Astrocyte (in vitro differentiated cells and primary cell): ENCODE data around the gene TENT4A. TPM values are rescaled to one million over a fixed set of nuclear protein-coding genes. Genes with fewer than 3 reads are reported as not detected.

ENCODE experiments used
- DNase-seq: peaks from one replicate; pipeline ENCODE4 v3.0.0-alpha.2; 2010; ENCODE audit warnings: low read depth
- FAIRE-seq: peaks from 2 replicates; lab custom pipeline; 2011; peaks lifted over from hg19 to GRCh38; lab: Jason Lieb, UNC
- H2AFZ ChIP-seq: 2 replicates; pipeline ENCODE4 v1.6.0; 2012; ENCODE audit warnings: low read depth, low read length, inconsistent platforms
- H3K27ac ChIP-seq: 2 replicates; pipeline ENCODE4 v1.5.1; 2011; ENCODE audit warnings: low read depth, low read length, inconsistent platforms
- H3K27me3 ChIP-seq: 2 replicates; pipeline ENCODE4 v1.6.0; 2011; ENCODE audit warnings: low read length, inconsistent platforms; ENCODE audit not compliant: insufficient read depth
- H3K36me3 ChIP-seq: 2 replicates; pipeline ENCODE4 v1.5.1; 2011; ENCODE audit warnings: low read length, inconsistent platforms; ENCODE audit not compliant: insufficient read depth
- H3K4me1 ChIP-seq: 2 replicates; pipeline ENCODE4 v1.5.1; 2011; ENCODE audit warnings: low read length, inconsistent platforms; ENCODE audit not compliant: insufficient read depth
- H3K4me2 ChIP-seq: 2 replicates; pipeline ENCODE4 v1.6.0; 2012; ENCODE audit warnings: low read length, inconsistent platforms
- H3K4me3 ChIP-seq: 2 replicates; pipeline ENCODE4 v1.5.1; 2011; ENCODE audit warnings: low read depth, mild to moderate bottlenecking, low read length, inconsistent platforms; ENCODE audit not compliant: insufficient read depth
- H3K79me2 ChIP-seq: 2 replicates; pipeline ENCODE4 v1.6.0; 2012; ENCODE audit warnings: mild to moderate bottlenecking, low read length, inconsistent platforms; ENCODE audit not compliant: insufficient read depth
- H3K9ac ChIP-seq: 2 replicates; pipeline ENCODE4 v1.6.0; 2012; ENCODE audit warnings: mild to moderate bottlenecking, low read length, inconsistent platforms
- H3K9me3 ChIP-seq: 2 replicates; pipeline ENCODE4 v1.5.1; 2012; ENCODE audit warnings: low read depth, mild to moderate bottlenecking, low read length, inconsistent platforms; ENCODE audit not compliant: insufficient read depth
- H4K20me1 ChIP-seq: 2 replicates; pipeline ENCODE4 v1.6.0; 2012; ENCODE audit warnings: low read length, inconsistent platforms; ENCODE audit not compliant: insufficient read depth
- H3K27ac Mint-ChIP-seq: one replicate; pipeline ENCODE4 v1.8.0; 2021; ENCODE audit warnings: mild to moderate bottlenecking, mixed read lengths; ENCODE audit not compliant: unreplicated experiment
- H3K27me3 Mint-ChIP-seq: one replicate; pipeline ENCODE4 v1.8.0; 2021; ENCODE audit warnings: low read depth, mixed read lengths; ENCODE audit not compliant: unreplicated experiment
- H3K36me3 Mint-ChIP-seq: one replicate; pipeline ENCODE4 v1.8.0; 2021; ENCODE audit warnings: low read depth, mixed read lengths; ENCODE audit not compliant: unreplicated experiment
- H3K4me1 Mint-ChIP-seq: one replicate; pipeline ENCODE4 v1.8.0; 2021; ENCODE audit warnings: low read depth, mixed read lengths; ENCODE audit not compliant: unreplicated experiment
- H3K4me3 Mint-ChIP-seq: one replicate; pipeline ENCODE4 v1.8.0; 2021; ENCODE audit warnings: mild to moderate bottlenecking, moderate library complexity, mixed read lengths; ENCODE audit not compliant: unreplicated experiment
- H3K9me3 Mint-ChIP-seq: one replicate; pipeline ENCODE4 v1.8.0; 2021; ENCODE audit warnings: mild to moderate bottlenecking, mixed read lengths; ENCODE audit not compliant: unreplicated experiment
- EZH2 ChIP-seq: IDR thresholded peaks from 2 replicates; pipeline ENCODE4 v1.6.1; 2012; ENCODE audit warnings: mild to moderate bottlenecking, low read length, inconsistent platforms; ENCODE audit not compliant: insufficient read depth
- total RNA-seq: library from RNA; stranded (reverse); gene quantifications from 2 replicates; pipeline ENCODE4 v1.2.1, GENCODE V29; 2021
- TF ChIP-seq, protein P1 (sequence below): IDR thresholded peaks from 2 replicates; pipeline ENCODE4 v1.5.1; 2011; ENCODE audit warnings: low read depth, mild to moderate bottlenecking, inconsistent platforms, low read length, moderate library complexity; ENCODE audit not compliant: insufficient read depth

TENT4A gene
- total RNA-seq, 1 donor from 2014 or later, result 18.8 TPM

DNA sequence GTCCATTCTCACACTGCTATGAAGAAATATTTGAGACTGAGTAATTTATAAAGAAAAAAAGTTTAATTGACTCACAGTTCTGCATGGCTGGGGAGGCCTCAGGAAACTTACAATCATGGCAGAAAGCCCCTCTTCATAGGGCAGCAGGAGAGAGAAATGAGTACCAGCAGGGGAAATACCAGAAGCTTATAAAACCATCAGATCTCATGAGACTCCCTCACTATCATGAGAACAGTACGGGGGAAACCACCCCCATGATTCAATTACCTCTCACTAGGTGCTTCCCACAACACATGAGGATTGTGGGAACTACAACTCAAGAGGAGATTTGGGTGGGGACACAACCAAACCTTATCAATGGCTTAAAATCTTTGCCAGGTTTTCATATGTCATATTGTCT lies 20.3 kb upstream of the TENT4A start:
- H3K27ac Mint-ChIP-seq, result no peak overlapping the region
- no peaks in the 10 kb centered on the region for H3K9me3 ChIP-seq
- H3K27me3 ChIP-seq, result no peaks in the 10 kb centered on the region
- FAIRE-seq (no peak), DNase-seq (no peak)
- H3K4me1 Mint-ChIP-seq, result peaks cover 2% of the 10 kb centered on the region
- no peak for TF ChIP-seq EZH2
- TF ChIP-seq, protein P1, sequence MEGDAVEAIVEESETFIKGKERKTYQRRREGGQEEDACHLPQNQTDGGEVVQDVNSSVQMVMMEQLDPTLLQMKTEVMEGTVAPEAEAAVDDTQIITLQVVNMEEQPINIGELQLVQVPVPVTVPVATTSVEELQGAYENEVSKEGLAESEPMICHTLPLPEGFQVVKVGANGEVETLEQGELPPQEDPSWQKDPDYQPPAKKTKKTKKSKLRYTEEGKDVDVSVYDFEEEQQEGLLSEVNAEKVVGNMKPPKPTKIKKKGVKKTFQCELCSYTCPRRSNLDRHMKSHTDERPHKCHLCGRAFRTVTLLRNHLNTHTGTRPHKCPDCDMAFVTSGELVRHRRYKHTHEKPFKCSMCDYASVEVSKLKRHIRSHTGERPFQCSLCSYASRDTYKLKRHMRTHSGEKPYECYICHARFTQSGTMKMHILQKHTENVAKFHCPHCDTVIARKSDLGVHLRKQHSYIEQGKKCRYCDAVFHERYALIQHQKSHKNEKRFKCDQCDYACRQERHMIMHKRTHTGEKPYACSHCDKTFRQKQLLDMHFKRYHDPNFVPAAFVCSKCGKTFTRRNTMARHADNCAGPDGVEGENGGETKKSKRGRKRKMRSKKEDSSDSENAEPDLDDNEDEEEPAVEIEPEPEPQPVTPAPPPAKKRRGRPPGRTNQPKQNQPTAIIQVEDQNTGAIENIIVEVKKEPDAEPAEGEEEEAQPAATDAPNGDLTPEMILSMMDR, result no peak
- H3K36me3 ChIP-seq, result no peaks in the 10 kb centered on the region
- H3K9me3 Mint-ChIP-seq, result no peaks in the 10 kb centered on the region
- H2AFZ ChIP-seq, result no peak overlapping the region
- H3K4me1 ChIP-seq, result no peaks in the 10 kb centered on the region
- no peak overlapping the region for H3K4me3 ChIP-seq
- no peak overlapping the region for H3K4me3 Mint-ChIP-seq
- peaks cover 3% of the 10 kb centered on the region for H3K27me3 Mint-ChIP-seq
- no peaks in the 10 kb centered on the region for H3K79me2 ChIP-seq
- no peaks in the 10 kb centered on the region for H3K36me3 Mint-ChIP-seq
- no peaks in the 10 kb centered on the region for H4K20me1 ChIP-seq
- no peak overlapping the region for H3K4me2 ChIP-seq
- no peak overlapping the region for H3K27ac ChIP-seq
- no peak overlapping the region for H3K9ac ChIP-seq

DNA sequence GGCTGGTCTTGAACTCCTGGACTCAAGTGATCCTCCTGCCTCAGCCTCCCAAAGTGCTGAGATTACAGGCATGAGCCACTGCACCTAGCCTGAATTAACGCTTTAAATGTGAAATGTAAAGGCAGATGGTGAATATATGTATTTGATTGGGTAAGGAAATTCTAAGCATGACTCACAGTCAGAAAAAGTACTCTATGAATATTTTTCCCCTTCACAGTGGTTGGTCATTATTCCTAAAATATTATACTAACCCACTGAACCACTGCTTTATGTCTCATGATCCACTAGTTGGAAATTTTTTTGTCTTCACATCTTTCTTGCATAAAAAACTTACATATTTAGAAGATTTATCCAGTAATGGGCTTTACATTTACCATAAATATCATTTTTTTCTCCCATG lies 14.5 kb upstream of the TENT4A start:
- Mint-ChIP-seq H3K27ac (no peak overlapping the region), H3K9me3 (peaks cover 2% of the 10 kb centered on the region), H3K27me3 (no peaks in the 10 kb centered on the region), H3K4me3 (no peak overlapping the region), H3K4me1 (peaks cover 8% of the 10 kb centered on the region), H3K36me3 (no peaks in the 10 kb centered on the region)
- Histone ChIP-seq H3K79me2 (no peaks in the 10 kb centered on the region), H3K27ac (no peak overlapping the region), H3K4me3 (no peak overlapping the region), H3K9ac (no peak overlapping the region), H3K36me3 (no peaks in the 10 kb centered on the region), H4K20me1 (no peaks in the 10 kb centered on the region), H3K4me2 (no peak overlapping the region), H3K9me3 (no peaks in the 10 kb centered on the region), H3K27me3 (no peaks in the 10 kb centered on the region), H2AFZ (no peak overlapping the region), H3K4me1 (peaks cover 14% of the 10 kb centered on the region)
- TF ChIP-seq, protein P1, result no peak
- TF ChIP-seq EZH2, result no peak
- DNase-seq (no peak), FAIRE-seq (no peak)

DNA sequence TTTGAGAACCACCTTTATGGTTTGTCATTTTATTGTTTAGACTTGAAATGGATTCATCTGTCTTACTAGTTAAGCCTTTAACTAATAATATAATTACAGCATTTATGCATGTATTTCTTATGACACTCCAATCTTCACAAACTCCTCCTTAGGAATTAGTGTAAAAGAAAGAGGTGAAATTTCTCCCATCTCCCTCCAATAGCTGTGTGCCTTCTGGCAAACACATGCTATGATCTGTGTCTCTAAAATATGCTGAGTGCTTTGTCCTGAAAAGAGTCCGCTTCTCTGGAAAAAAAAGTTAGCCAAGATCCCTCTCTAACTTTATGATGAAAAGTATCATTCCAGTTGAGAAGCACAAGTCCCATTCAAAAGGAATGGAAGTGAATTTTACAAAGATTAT lies 13.9 kb upstream of the TENT4A start:
- FAIRE-seq (no peak), DNase-seq (no peak)
- H3K4me1 Mint-ChIP-seq, result peaks cover 14% of the 10 kb centered on the region
- Histone ChIP-seq H3K27ac (no peak overlapping the region), H3K4me3 (no peak overlapping the region), H3K4me2 (no peak overlapping the region), H3K36me3 (no peaks in the 10 kb centered on the region), H4K20me1 (no peaks in the 10 kb centered on the region), H3K9ac (no peak overlapping the region), H3K27me3 (no peaks in the 10 kb centered on the region), H2AFZ (no peak overlapping the region), H3K79me2 (no peaks in the 10 kb centered on the region), H3K9me3 (no peaks in the 10 kb centered on the region), H3K4me1 (peaks cover 20% of the 10 kb centered on the region)
- no peaks in the 10 kb centered on the region for H3K27me3 Mint-ChIP-seq
- H3K36me3 Mint-ChIP-seq, result no peaks in the 10 kb centered on the region
- no peak overlapping the region for H3K27ac Mint-ChIP-seq
- H3K9me3 Mint-ChIP-seq, result peaks cover 2% of the 10 kb centered on the region
- H3K4me3 Mint-ChIP-seq, result no peak overlapping the region
- no peak for TF ChIP-seq EZH2
- TF ChIP-seq, protein P1, result no peak
